IMR-90 (cell line): ENCODE results near the gene RGP1. TPM values are rescaled to one million over a fixed set of nuclear protein-coding genes. Genes with fewer than 3 reads are reported as not detected.

Experiments
- ATAC-seq: fragments of 200-7000 bp; cut with Tn5 transposase; 2 replicates; pipeline ENCODE4 v1.9.1; 2020; ENCODE audit warnings: low read depth, mild to moderate bottlenecking, moderate library complexity
- BruUV-seq: library from RNA; stranded (reverse); fragments of 400-500 nt; replicated peaks from 2 replicates; lab custom pipeline; 2021; lab: Mats Ljungman, UMichigan
- CTCF ChIA-PET: fragments of 300-600 bp; formaldehyde crosslinking; extraction: SDS; loops from one replicate; lab custom pipeline; 2021; ENCODE audit warnings: antibody characterized with exemption; lab: Yijun Ruan, JAX
- POLR2A ChIA-PET: fragments of 300-600 bp; sonication (Branson Sonifier 250); formaldehyde crosslinking; loops from one replicate; lab custom pipeline; 2022; ENCODE audit warnings: antibody characterized with exemption; ENCODE audit not compliant: unreplicated experiment; lab: Charles Lee
- DNase-seq: peaks from one replicate; pipeline ENCODE4 v3.0.0; 2013
- H2AFZ ChIP-seq: replicated peaks from 2 replicates; pipeline ENCODE3; 2013; ENCODE audit warnings: low read length, mild to moderate bottlenecking; ENCODE audit not compliant: poor library complexity
- H2AK5ac ChIP-seq: 2 replicates; pipeline ENCODE4 v1.6.1; 2013; ENCODE audit warnings: low read depth, low read length, inconsistent platforms
- H2AK9ac ChIP-seq: replicated peaks from 2 replicates; pipeline ENCODE3; 2013; ENCODE audit warnings: mild to moderate bottlenecking, low read depth, low read length, moderate library complexity; ENCODE audit not compliant: poor library complexity
- H2BK120ac ChIP-seq: 2 replicates; pipeline ENCODE4 v1.6.1; 2013; ENCODE audit warnings: low read depth, low read length, inconsistent platforms
- H2BK15ac ChIP-seq: 3 replicates; pipeline ENCODE4 v1.6.1; 2013; ENCODE audit warnings: low read depth, low read length, inconsistent platforms
- H2BK20ac ChIP-seq: 2 replicates; pipeline ENCODE4 v1.6.1; 2013; ENCODE audit warnings: low read depth, mild to moderate bottlenecking, inconsistent platforms, low read length, moderate library complexity
- H2BK5ac ChIP-seq: 2 replicates; pipeline ENCODE4 v1.6.1; 2013; ENCODE audit warnings: mild to moderate bottlenecking, low read depth, low read length, inconsistent platforms; ENCODE audit not compliant: poor library complexity, severe bottlenecking
- H3K14ac ChIP-seq: replicated peaks from 2 replicates; pipeline ENCODE4 v1.6.1; 2013; ENCODE audit warnings: low read depth, low read length, inconsistent platforms
- H3K18ac ChIP-seq: 2 replicates; pipeline ENCODE4 v1.6.1; 2013; ENCODE audit warnings: low read depth, low read length, control low read depth
- H3K23ac ChIP-seq: 2 replicates; pipeline ENCODE4 v1.6.1; 2013; ENCODE audit warnings: low read depth, low read length, inconsistent platforms
- H3K27ac ChIP-seq: 2 replicates; pipeline ENCODE4 v1.5.1; 2013; ENCODE audit warnings: mild to moderate bottlenecking, control low read depth, low read length; ENCODE audit not compliant: insufficient read depth
- H3K27me3 ChIP-seq: 2 replicates; pipeline ENCODE4 v1.6.1; 2013; ENCODE audit warnings: low read length; ENCODE audit not compliant: control insufficient read depth, insufficient read depth
- H3K36me3 ChIP-seq: 2 replicates; pipeline ENCODE4 v1.6.1; 2013; ENCODE audit warnings: low read length, mixed read lengths; ENCODE audit not compliant: control insufficient read depth, insufficient read depth
- H3K4ac ChIP-seq: 2 replicates; pipeline ENCODE4 v1.6.1; 2013; ENCODE audit warnings: low read depth, low read length, inconsistent platforms
- H3K4me1 ChIP-seq: 2 replicates; pipeline ENCODE4 v1.6.1; 2013; ENCODE audit warnings: low read length, mixed read lengths; ENCODE audit not compliant: control insufficient read depth, insufficient read depth
- H3K4me2 ChIP-seq: 2 replicates; pipeline ENCODE4 v1.6.1; 2013; ENCODE audit warnings: low read depth, mild to moderate bottlenecking, control low read depth, low read length, moderate library complexity
- H3K4me3 ChIP-seq: 2 replicates; pipeline ENCODE4 v1.5.1; 2013; ENCODE audit warnings: low read depth, mild to moderate bottlenecking, control low read depth, low read length, moderate library complexity; ENCODE audit not compliant: insufficient read depth
- H3K56ac ChIP-seq: 2 replicates; pipeline ENCODE4 v1.6.1; 2013; ENCODE audit warnings: low read length, inconsistent platforms; ENCODE audit not compliant: insufficient read depth; ENCODE audit errors: extremely low read depth
- H3K79me1 ChIP-seq, 2 experiments: 2 replicates each; pipeline ENCODE4 v1.6.1; 2013; ENCODE audit warnings: low read length in 2 of 2, inconsistent platforms in 1 of 2, low read depth in 1 of 2
- H3K9ac ChIP-seq: 2 replicates; pipeline ENCODE4 v1.6.1; 2013; ENCODE audit warnings: low read depth, low read length, control low read depth
- H3K9me1 ChIP-seq: 2 replicates; pipeline ENCODE4 v1.6.1; 2013; ENCODE audit warnings: low read length, inconsistent platforms; ENCODE audit not compliant: insufficient read depth
- H3K9me3 ChIP-seq: 2 replicates; pipeline ENCODE4 v1.6.1; 2013; ENCODE audit warnings: low read length; ENCODE audit not compliant: control insufficient read depth, insufficient read depth
- H4K20me1 ChIP-seq: 2 replicates; pipeline ENCODE4 v1.6.1; 2013; ENCODE audit warnings: low read length, inconsistent platforms; ENCODE audit not compliant: insufficient read depth
- H4K5ac ChIP-seq: 2 replicates; pipeline ENCODE4 v1.6.1; 2013; ENCODE audit warnings: mild to moderate bottlenecking, low read depth, low read length, control low read depth
- H4K8ac ChIP-seq, 2 experiments: 2 replicates each; pipeline ENCODE4 v1.6.1; 2013; ENCODE audit warnings: low read depth in 2 of 2, low read length in 2 of 2, control low read depth in 1 of 2, inconsistent platforms in 1 of 2
- H4K91ac ChIP-seq: 2 replicates; pipeline ENCODE4 v1.6.1; 2013; ENCODE audit warnings: low read depth, low read length, inconsistent platforms; ENCODE audit not compliant: insufficient read depth
- CEBPB ChIP-seq: IDR thresholded peaks from 2 replicates; pipeline ENCODE4 v1.6.1; 2012; ENCODE audit warnings: low read depth, low read length, improper control_type of control experiment
- NFE2L2 ChIP-seq: fragments of 150-350 bp; IDR thresholded peaks from 2 replicates; pipeline ENCODE4 v1.6.1; 2016; ENCODE audit warnings: low read depth, mild to moderate bottlenecking, low read length
- RAD21 ChIP-seq: IDR thresholded peaks from 2 replicates; pipeline ENCODE4 v1.6.1; 2012; ENCODE audit warnings: low read length, improper control_type of control experiment
- WGBS, 2 experiments: methylation state at CpG; one replicate each; pipeline versions ENCODE4 v1.1.5 to v1.1.7; 2013; ENCODE audit warnings: missing lambda C conversion rate in 2 of 2; ENCODE audit not compliant: insufficient read length in 1 of 2; ENCODE audit errors: extremely low coverage in 2 of 2; 5-methylcytosine and 5-hydroxymethylcytosine counted together
- dilution Hi-C: fragments of 300-500 bp; cut with HindIII; formaldehyde crosslinking; loops from one replicate; pipeline ENCODE4 v1.14.3; 2018; ENCODE audit warnings: low sequenced_read_pairs; ENCODE audit not compliant: unreplicated experiment
- in situ Hi-C: fragments of 300-500 bp; cut with MboI; formaldehyde crosslinking; loops from 3 replicates; pipeline ENCODE4 v1.14.3; 2019; ENCODE audit warnings: low sequenced_read_pairs, inconsistent platforms, mixed read lengths
- intact Hi-C: fragments of 100-400 bp; cut with micrococcal nuclease; formaldehyde crosslinking; loops from 2 replicates; pipeline ENCODE4 v1.10.0; 2022
- polyA plus RNA-seq, 3 experiments: library from polyadenylated mRNA; depleted of rRNA; stranded (reverse); fragments of >200 nt; gene quantifications; 2 replicates each; pipeline ENCODE4 v1.2.3, GENCODE V29; 2012; ENCODE audit warnings: low replicate concordance in 1 of 3
- total RNA-seq: library from RNA; depleted of rRNA; stranded (reverse); fragments of >200 nt; gene quantifications from 2 replicates; pipeline ENCODE4 v1.2.3, GENCODE V29; 2012

RGP1 gene
- total and polyA plus RNA-seq, 2 of the 4 experiments (the other 2 are of a cell fraction): 10.2 to 14.3 TPM

GRCh38 chr9:35713578-35713977 is 35.5 kb upstream of the RGP1 start:
- dilution Hi-C loops: no loop called here

More at GRCh38 chr9:35713578-35713977, 35.5 kb upstream of the RGP1 start:
- no TSS peak for BruUV-seq
- Histone ChIP-seq H4K91ac (no peak overlapping the region), H4K8ac (no peak overlapping the region), H2BK15ac (no peak overlapping the region), H3K9me1 (no peaks in the 10 kb centered on the region; the same call in 1 of the 2 replicates), H3K18ac (no peak overlapping the region), H4K5ac (no peak overlapping the region), H2AK9ac (no peak overlapping the region), H3K4ac (no peak overlapping the region), H3K9me3 (no peaks in the 10 kb centered on the region), H3K27ac (no peak overlapping the region), H3K23ac (no peak overlapping the region), H2AFZ (no peak overlapping the region), H2BK120ac (no peak overlapping the region), H3K79me1 (peaks cover 30 to 65% of the 10 kb centered on the region in 2 experiments; a peak in 3 of 4 replicates), H3K56ac (no peak overlapping the region), H3K4me3 (no peak overlapping the region), H2AK5ac (no peak overlapping the region), H4K20me1 (peaks cover 30% of the 10 kb centered on the region), H3K4me2 (no peak overlapping the region), H3K36me3 (peaks cover 84% of the 10 kb centered on the region), H3K4me1 (no peaks in the 10 kb centered on the region), H2BK5ac (no peak overlapping the region), H3K27me3 (no peaks in the 10 kb centered on the region), H3K9ac (no peak overlapping the region), H2BK20ac (no peak overlapping the region), H3K14ac (no peak overlapping the region)
- ATAC-seq (no peak), DNase-seq (no peak)
- TF ChIP-seq NFE2L2: no peak
- TF ChIP-seq RAD21: no peak
- TF ChIP-seq CEBPB: no peak
- in situ Hi-C loops: no loop called here
- ChIA-PET CTCF (interaction anchor here (0.7 to 1.5 kb wide), 3 partner anchors 9 to 53 kb away, joined by 3 read pairs; no protein-coding TSS in a partner anchor), POLR2A (no interaction called here)
- intact Hi-C loops: no loop called here
- WGBS, 2 experiments: no CpG with 5 or more reads among the region's 3 CpGs
